ENCODE data around the gene LGALS3. TPM values are rescaled to one million over a fixed set of nuclear protein-coding genes. Genes with fewer than 3 reads are reported as not detected.
"Not testable (repeated sequence)": the region's sequence is repeated elsewhere in the genome, so short reads cannot be mapped to it uniquely, and the experiment has no call there.

The LGALS3 gene
- total RNA-seq: 100 to 1,000 TPM; 246 to 526 (median 339) TPM

GRCh38 chr14:55129086-55129427 is at the start of gene LGALS3:
Gene LGALS3 (plus strand): TSS chr14:55129252. CDS start chr14:55137374, 8,122 bp downstream.
- Histone ChIP-seq H3K4me1 (peaks cover 0 to 64% (median 32%) of the 10 kb centered on the region in 4 donors), H3K9me3 (no peaks in the 10 kb centered on the region), H3K27me3 (no peaks in the 10 kb centered on the region), H3K36me3 (no peaks in the 10 kb centered on the region), H3K27ac (peak within 1 kb of the TSS; percentile 94 to 97 (median 95)), H3K4me3 (peak within 1 kb of the TSS; percentile 75 to 83 (median 82))
- DNase-seq (ENCODE audit: low spot score in 2 of 2): peak; percentile 61 to 72
- TF ChIP-seq EP300 (IDR thresholded peaks at IDR 0.05) (peak in 1 of 2 donors; percentile 78), POLR2A (IDR thresholded peaks at IDR 0.05) (peak; percentile 62 to 80), CTCF (IDR thresholded peaks at IDR 0.05) (peak in 1 of 5 experiments; percentile 14)
- no CpG with 5 or more reads among the region's 50 CpGs for WGBS, 2 donors

DNA sequence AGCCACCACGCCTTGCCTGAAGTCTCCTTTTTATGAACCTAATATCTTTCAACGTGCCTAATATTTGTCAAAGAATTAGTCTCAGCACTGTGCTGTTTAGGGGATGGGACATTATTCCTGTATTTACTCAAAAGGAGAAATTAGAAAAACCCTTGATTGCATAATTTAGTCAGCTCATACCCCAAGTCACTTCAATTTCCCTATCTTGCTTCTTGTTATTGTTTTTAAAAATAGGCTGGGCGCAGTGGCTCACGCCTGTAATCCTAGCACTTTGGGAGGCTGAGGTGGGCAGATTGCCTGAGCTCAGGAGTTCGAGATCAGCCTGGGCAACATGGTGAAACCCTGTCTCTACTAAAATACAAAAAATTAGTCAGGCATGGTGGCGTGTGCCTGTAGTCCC is 49.1 kb upstream of the LGALS3 start:
- not testable (repeated sequence) for H3K4me3 ChIP-seq; DNase-seq (ENCODE audit: low spot score in 2 of 2); H3K9me3 ChIP-seq; H3K36me3 ChIP-seq; H3K27me3 ChIP-seq; H3K27ac ChIP-seq; H3K4me1 ChIP-seq
- 83 to 87% methylated on average over 6 of the region's 6 CpGs for WGBS, 2 donors

- H3K4me1 ChIP-seq: peaks cover 0 to 4% (median 0%) of the 10 kb centered on the region in 4 donors
- H3K36me3 ChIP-seq: no peaks in the 10 kb centered on the region
- H3K9me3 ChIP-seq: no peaks in the 10 kb centered on the region
- H3K4me3 ChIP-seq: no peak overlapping the region
- H3K27ac ChIP-seq: no peak overlapping the region
- TF ChIP-seq CTCF (IDR thresholded peaks at IDR 0.05): no peak
- TF ChIP-seq POLR2A (IDR thresholded peaks at IDR 0.05): no peak
- no peak for TF ChIP-seq EP300 (IDR thresholded peaks at IDR 0.05)
- no peaks in the 10 kb centered on the region for H3K27me3 ChIP-seq
- no peak for DNase-seq (ENCODE audit: low spot score in 2 of 2)
These were observed 44.5 kb upstream of the LGALS3 start for GRCh38 chr14:55084401-55085059.

DNA sequence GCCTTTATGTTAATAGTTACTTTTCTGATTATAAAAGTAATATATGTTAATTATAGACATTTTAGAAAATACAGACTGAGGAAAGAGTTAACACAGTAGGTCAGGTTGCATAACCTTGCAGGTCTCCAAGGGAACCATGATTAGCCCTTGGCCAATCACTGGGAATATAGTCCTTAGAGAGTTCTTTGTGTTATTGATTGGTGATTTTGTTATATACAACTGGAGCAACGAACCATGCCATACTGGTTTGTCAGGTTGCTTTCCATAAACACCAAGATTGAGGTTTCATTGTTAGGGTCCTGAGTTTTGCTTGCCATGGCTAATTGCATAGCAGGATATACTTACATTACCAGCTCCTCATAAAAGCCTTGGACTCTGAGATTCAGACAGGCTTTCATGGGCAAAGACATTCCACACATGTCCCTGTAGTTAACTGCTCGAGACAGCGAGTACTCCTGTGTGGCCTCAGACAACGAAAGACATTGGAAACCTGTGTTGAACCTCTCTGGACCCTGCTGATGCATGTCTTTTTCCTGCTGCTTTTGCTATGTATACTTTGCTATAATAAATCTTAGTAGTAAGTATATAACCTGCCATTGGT is 43.9 kb upstream of the LGALS3 start:
- no peaks in the 10 kb centered on the region for H3K36me3 ChIP-seq
- 50 to 52% methylated on average over 4 of the region's 4 CpGs for WGBS, 2 donors
- H3K27me3 ChIP-seq: no peaks in the 10 kb centered on the region
- H3K4me3 ChIP-seq: no peak overlapping the region
- DNase-seq (ENCODE audit: low spot score in 2 of 2): no peak
- peaks cover 0 to 8% (median 0%) of the 10 kb centered on the region in 4 donors for H3K4me1 ChIP-seq
- H3K9me3 ChIP-seq: no peaks in the 10 kb centered on the region
- H3K27ac ChIP-seq: no peak overlapping the region
- TF ChIP-seq POLR2A (IDR thresholded peaks at IDR 0.05) (no peak), CTCF (IDR thresholded peaks at IDR 0.05) (no peak), EP300 (IDR thresholded peaks at IDR 0.05) (no peak)

GRCh38 chr14:55086938-55087337 is 42.1 kb upstream of the LGALS3 start:
- H3K36me3 ChIP-seq: no peaks in the 10 kb centered on the region
- TF ChIP-seq POLR2A (IDR thresholded peaks at IDR 0.05) (no peak), CTCF (IDR thresholded peaks at IDR 0.05) (no peak), EP300 (IDR thresholded peaks at IDR 0.05) (no peak)
- no peak overlapping the region for H3K27ac ChIP-seq
- peaks cover 0 to 16% (median 0%) of the 10 kb centered on the region in 4 donors for H3K4me1 ChIP-seq
- no peaks in the 10 kb centered on the region for H3K27me3 ChIP-seq
- H3K9me3 ChIP-seq: no peaks in the 10 kb centered on the region
- no peak overlapping the region for H3K4me3 ChIP-seq
- DNase-seq (ENCODE audit: low spot score in 2 of 2): no peak
- WGBS, 2 donors: 88 to 91% methylated on average over 9 of the region's 9 CpGs
